Activated CD4-positive, alpha-beta T cell treated with anti-CD3 and anti-CD28 coated beads, Interleukin-2, amount 50 U/mL, for 24 hours (primary cell): ENCODE results near the gene NUP37.
"Not testable (repeated sequence)": the region's sequence is repeated elsewhere in the genome, so short reads cannot be mapped to it uniquely, and the experiment has no call there.

Experiments
- DNase-seq, 2 donors: peaks; one replicate each; pipeline ENCODE4 v3.0.0-alpha.2; 2020; ENCODE audit warnings: low read depth in 1 of 2, low spot score in 1 of 2

Gene NUP37

DNA sequence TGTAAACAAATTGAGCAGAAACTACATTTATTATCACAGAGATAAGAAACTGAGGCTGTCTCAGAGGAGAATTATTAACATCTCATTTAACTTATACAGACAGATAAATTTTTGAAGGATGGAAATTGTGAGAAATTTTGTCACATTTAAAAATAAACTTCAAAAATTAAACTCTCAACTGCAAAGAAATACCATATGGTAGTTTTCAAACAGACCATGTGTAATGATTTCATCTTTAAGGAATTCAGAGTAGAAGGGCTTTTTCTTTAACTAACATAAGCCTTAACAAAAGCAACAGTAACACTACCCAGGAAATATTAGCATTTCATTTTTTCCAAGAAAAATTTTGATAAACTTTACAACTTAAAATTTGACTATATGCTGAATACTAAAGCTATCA lies 26.6 kb downstream of the NUP37 start:
- no peak for DNase-seq

- DNase-seq: not testable (repeated sequence)
Measured at GRCh38 chr12:102089228-102089835, 30.6 kb downstream of the NUP37 start.

DNA sequence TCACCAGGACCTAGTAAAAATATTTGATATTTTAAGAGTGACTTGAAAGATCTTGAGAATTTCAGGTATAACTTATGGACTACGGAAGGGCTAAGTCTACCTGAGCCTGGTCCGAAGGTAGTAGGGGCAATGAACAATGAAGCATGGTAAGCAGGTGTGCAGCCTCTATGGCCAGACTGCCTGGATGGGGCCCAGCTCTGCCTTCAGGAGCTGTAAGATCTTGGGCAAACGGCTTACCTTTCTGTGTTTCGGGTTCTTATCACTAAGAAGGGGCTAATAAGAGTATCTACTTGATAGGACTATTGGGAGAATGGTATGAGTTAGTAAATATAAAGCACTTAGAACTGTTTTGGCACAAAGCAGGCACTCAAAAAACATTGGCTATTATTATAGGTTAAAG lies 39.1 kb downstream of the NUP37 start:
- no peak for DNase-seq

GRCh38 chr12:102072092-102072491 lies 47.8 kb downstream of the NUP37 start:
- not testable (repeated sequence) for DNase-seq

DNA sequence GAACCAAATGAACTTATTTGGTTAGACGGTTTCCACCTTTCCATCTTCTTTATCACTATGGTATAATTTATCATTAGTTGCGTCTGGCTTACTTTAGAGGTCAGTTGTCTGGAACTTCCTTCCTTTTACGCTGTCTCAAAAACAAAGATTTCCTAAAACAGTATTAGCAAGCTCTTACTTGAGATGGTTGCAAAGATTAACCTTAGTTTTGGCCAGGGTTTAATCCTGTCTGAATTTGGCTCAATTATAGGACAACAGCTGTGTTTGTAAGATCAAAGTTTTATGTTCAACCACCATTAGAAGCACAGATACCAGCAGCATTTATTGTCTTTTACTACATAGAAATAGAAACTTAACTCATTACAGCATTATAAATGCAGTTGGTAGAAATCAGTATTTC lies 50.2 kb downstream of the NUP37 start:
- DNase-seq: no peak

DNA sequence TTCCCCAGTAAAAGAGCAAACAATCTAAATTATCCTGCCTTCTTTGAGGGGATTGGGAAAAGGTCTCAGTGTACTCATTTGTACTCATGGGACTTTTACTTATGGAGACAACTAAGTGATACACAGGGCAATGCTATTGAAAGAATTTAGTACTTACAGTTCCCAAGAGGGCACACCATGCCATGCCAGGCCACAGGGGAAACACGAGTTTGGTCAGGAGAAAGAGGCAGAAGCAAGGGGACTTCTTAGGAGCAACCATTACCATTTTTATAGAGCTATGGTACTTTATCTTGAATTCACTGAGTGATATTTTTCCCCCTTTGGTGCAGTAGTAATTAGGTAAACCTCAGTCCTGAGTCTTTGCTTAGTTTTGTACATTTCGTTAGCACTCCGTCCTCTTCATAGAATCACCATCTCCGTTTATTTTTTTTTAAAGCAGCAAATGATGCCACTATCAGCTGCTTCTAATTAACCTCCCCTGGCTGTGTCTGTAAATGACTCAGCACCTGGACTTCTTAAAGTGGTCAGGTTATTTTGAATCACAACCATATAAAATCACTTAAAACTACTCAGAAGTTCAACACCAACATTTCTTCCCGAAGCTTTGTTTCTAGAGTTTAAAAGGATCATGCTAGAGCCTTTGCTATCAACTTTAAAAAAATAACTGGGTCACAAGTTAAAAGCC lies 52.2 kb downstream of the NUP37 start:
- no peak for DNase-seq

GRCh38 chr12:102064476-102064875 lies 55.4 kb downstream of the NUP37 start:
- DNase-seq: no peak

DNA sequence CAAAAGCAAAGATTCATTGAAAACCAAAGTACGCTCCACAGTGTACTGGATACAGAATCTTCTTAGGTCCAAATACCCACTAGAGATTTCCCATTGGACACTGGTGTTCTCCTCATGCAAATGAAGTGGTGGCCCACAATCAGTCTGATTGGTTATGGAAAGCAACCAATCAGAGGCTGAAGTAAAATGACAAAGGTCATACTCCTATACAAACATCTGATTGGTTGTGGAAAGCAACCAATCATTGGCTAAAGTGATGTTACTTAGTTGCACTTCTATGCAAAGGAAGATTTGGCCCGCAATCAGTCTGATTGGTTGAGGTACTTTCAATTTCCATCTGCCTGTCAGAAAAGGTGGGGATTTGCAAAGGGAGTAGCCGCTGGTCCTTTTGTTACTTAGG lies 56.8 kb downstream of the NUP37 start:
- DNase-seq: no peak

DNA sequence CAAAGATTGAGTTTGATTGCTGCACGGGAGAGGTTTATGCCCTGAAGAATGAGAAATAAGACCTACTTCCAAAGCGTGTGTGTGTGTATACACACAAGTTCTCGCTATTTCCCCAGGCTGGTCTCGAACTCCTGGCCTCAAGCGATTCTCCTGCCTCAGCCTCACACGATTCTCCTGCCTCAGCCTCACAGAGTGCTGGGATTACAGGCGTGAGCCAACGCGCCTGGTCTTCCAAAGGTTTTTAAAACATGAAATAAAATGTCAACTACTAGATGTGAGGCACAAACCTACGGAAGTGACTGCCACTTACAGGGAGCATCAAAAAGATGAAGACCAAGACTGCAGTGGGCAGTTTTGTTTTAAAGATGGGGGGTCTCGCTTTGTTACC lies 57.5 kb downstream of the NUP37 start:
- DNase-seq: no peak

DNA sequence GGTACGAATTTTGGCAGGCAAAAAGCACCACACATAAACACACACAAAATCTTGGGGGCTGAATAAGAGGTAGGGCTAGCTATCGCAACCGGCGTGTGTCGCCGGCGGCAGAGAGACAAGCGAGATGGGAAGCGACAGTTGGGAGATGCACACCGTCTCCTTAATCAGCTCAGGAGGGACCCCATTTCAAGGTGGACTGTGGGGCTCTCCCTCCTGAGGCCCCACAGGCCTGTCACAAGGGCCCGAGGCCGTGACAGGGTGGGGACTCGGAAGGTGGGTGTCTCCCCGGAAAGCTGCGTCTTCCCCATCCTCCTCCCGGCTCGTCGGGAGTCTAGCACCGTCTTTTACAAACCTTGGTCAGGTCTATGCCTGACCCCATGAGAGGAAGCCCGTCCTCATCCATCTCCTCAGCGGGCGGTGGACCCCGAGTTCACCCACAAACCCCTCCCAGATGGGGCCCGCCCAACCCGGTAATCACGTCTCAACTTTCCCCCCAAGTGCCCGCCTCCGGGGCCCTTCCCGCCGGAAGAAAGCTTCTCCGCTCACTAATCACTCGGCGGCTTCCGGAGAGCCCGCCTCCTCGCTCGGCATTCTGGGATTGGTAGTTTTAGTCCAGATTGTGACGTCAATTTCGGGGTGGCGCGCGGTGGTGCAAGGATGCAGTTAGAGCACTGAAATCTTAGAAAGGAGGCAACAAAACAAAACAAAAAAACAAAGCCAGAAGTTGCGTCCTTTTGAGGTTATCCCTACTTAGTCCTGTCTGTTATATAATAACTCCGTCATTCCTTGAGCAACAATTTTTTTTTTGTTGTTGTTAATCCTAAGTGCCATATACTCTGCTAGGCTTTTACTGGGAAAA lies 58.1 kb downstream of the NUP37 start, which contains the start of gene WASHC3:
TSS of gene WASHC3 (minus strand) at position 432 of the 859 bp plus-strand sequence. CDS start at position 403, 29 bp downstream.
- DNase-seq: peak; percentile 83 to 90

DNA sequence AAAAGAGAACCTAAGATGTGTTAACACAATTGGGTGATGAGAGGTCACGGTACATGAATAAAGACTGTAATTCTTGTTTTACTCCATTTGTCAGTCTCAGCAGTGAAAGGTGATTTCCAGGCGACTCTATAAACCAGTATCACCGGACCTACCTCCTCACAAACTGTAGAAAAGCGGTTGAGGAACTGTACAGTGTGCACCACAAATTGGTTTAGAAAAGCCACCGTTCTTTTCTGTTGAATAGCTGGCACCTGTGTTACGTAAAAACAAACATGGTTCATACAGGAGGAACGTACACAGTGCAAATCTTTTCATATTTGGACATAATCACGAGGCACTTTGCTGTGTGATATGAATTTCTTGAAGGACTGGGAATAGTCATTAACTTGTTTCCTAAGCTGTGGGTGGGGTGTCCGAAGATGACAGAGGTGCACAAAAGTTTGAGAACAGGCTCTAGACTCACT lies 58.8 kb downstream of the NUP37 start:
- DNase-seq: no peak

DNA sequence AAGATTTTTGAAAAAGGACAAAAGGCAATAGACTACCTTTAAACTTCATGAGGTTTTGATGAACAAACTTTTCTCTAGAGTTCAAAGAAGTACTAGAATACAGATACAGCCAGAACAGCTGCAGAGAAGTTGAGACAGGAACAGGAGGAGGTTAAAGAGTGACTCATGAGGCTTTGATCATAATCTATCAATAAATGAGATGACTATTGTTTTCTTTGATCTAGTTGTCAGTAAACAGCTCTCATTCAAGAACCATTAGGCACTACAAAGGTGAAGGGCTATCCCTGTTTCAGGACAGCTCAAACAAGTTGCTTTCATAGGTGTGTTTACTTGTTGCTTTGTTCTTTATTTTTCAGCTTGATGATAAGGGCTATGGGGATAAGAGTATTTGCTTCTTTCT lies 60.6 kb downstream of the NUP37 start:
- DNase-seq: no peak

DNA sequence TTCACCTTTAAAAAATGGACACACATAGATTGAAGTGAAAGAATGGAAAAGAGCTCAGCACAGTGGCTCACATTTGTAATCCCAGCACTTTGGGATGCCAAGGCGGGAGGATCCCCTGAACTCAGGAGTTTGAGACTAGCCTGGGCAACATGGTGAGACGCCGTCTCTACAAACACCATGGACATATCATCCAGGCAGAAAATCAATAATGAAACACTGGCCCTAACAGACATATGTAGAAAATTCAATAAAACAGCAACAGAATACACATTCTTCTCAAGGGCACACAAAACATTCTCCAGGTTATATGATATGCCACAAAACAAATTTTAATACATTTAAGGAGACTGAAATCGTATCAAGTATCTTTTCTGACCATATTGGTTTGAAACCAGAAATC lies 65.6 kb downstream of the NUP37 start:
- no peak for DNase-seq

DNA sequence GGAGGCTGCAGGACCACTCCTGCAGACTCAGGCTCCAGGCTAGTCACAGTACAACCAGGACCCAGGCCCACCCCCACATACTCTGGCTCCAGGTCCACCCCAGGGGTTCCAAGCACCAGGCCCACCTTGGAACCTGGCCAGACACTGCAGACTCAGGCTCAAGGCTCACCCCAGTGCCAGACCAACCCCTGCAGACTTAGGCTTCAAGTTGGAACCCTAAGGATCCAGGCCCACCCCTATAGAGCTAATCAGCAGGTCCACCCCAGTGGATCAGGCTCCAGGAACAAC lies 66.9 kb downstream of the NUP37 start:
- DNase-seq: no peak

GRCh38 chr12:102052192-102053061 lies 67.5 kb downstream of the NUP37 start:
- DNase-seq: no peak

GRCh38 chr12:102051431-102051965 lies 68.4 kb downstream of the NUP37 start:
- DNase-seq: no peak

DNA sequence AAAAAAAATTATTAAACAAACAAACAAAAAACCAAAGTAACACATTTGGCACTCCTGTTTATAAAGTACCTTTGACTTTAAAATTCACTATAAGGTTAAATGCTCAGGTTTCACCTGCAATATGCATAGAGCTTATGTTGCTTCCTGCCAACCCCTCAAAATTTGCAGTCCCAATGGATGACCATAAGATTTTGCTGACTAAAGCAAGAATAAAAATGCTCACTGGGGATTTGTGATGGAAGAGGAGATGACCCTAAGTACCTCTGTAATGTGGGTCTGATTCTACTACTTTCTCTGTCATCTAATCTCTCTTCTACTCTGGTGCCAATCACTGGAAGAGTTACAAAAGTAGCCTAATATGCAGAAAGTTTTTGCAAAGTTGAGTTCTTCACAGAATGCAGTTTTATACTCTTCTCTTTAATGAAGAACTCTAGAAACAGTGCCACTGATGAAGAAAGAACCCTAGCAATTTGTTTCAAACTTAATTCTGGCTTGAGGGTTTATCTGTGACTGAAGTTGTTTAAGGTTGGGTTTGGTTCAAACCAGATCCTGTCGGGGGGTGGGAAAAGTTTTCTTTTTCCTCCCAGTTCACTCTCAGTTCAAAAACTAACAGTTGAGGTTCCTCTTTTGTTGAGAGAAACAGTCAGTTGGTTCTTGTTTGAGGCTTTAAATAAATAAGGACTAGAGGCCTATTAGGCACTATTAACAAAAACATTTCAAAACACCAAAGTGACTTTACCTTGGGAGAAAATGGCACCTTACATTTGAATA lies 69.1 kb downstream of the NUP37 start:
- DNase-seq: no peak

DNA sequence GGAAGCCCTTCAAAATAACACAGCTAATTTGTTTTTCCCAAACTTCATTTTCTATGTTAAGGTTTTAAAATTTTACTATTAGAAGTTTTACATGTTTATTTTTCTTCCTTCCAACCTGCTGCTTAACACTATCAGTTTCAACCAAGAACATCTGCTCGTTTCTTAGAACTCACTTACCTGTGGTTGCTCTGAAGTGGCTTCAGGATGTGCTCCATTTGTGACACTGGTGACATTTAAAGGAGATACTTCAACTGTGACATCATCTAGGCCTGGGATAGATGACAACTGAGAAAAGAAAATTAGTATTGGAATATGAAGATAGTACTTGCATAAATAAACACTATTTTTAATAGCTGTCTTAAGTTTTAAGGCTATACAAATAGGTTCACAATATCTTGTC lies 76.0 kb downstream of the NUP37 start:
- DNase-seq: no peak

GRCh38 chr12:102033991-102034745 lies 85.7 kb downstream of the NUP37 start:
- no peak for DNase-seq
